HepG2 (cell line): ENCODE data around the gene DHRS1. TPM values are rescaled to one million over a fixed set of nuclear protein-coding genes. Genes with fewer than 3 reads are reported as not detected.

ENCODE experiments used
- FOXA1 ChIP-seq, 2 experiments: fragments of 450-650 bp in 1 of 2; sonication (generic) in 1 of 2; formaldehyde crosslinking in 1 of 2; IDR thresholded peaks; 2 replicates each; pipeline versions ENCODE4 v1.4.0 to v1.6.1; 2016 to 2020; ENCODE audit warnings: missing genetic modification reagents in 1 of 2
- HNF4G ChIP-seq, 2 experiments: sonication (generic) in 1 of 2; formaldehyde crosslinking in 1 of 2; IDR thresholded peaks; 2 replicates each; pipeline versions ENCODE4 v1.4.0 to v1.6.1; 2011 to 2020; ENCODE audit warnings: borderline replicate concordance in 2 of 2, low read depth in 2 of 2, mild to moderate bottlenecking in 2 of 2, low read length in 1 of 2, missing genetic modification reagents in 1 of 2, moderate library complexity in 1 of 2
- IRF9 ChIP-seq: sonication (generic); formaldehyde crosslinking; IDR thresholded peaks from 2 replicates; pipeline ENCODE4 v1.8.0; 2022; ENCODE audit warnings: missing genetic modification reagents, mild to moderate bottlenecking, borderline replicate concordance
- RFX3 ChIP-seq: IDR thresholded peaks from 2 replicates; pipeline ENCODE4 v1.6.1; 2016; ENCODE audit warnings: missing biosample characterization, missing genetic modification reagents
- ZFP36L1 ChIP-seq: sonication (generic); formaldehyde crosslinking; IDR thresholded peaks from 2 replicates; pipeline ENCODE4 v1.8.0; 2022; ENCODE audit warnings: mild to moderate bottlenecking, missing genetic modification reagents, moderate library complexity
- ZNF180 ChIP-seq: sonication (generic); formaldehyde crosslinking; IDR thresholded peaks from 2 replicates; pipeline ENCODE4 v1.4.0; 2020; ENCODE audit warnings: low read depth, missing genetic modification reagents, borderline replicate concordance
- ZNF260 ChIP-seq: sonication (generic); formaldehyde crosslinking; IDR thresholded peaks from 2 replicates; pipeline ENCODE4 v1.4.0; 2020; ENCODE audit warnings: missing genetic modification reagents, low read depth, mild to moderate bottlenecking, borderline replicate concordance
- ZNF562 ChIP-seq: sonication (generic); formaldehyde crosslinking; IDR thresholded peaks from 2 replicates; pipeline ENCODE4 v1.8.0; 2022; ENCODE audit warnings: missing genetic modification reagents, borderline replicate concordance
- ZNF567 ChIP-seq: sonication (generic); formaldehyde crosslinking; IDR thresholded peaks from 2 replicates; pipeline ENCODE4 v1.8.1; 2023; ENCODE audit warnings: mild to moderate bottlenecking, missing genetic modification reagents, borderline replicate concordance
- ZNF569 ChIP-seq: sonication (generic); formaldehyde crosslinking; IDR thresholded peaks from 2 replicates; pipeline ENCODE4 v1.5.0; 2020; ENCODE audit warnings: mild to moderate bottlenecking, missing genetic modification reagents, moderate library complexity, borderline replicate concordance
- ZNF761 ChIP-seq: sonication (generic); formaldehyde crosslinking; conservative IDR thresholded peaks from 2 replicates; pipeline ENCODE4 v1.4.0; 2020; ENCODE audit warnings: mild to moderate bottlenecking, missing genetic modification reagents
- polyA plus RNA-seq, 8 experiments: library from polyadenylated mRNA; depleted of rRNA in 3 of 8; stranded (reverse) in 7 of 8; unstranded in 1 of 8; fragments of >200 nt; fragmentation: Illumina TruSeq in 4 of 8; extraction: Trizol in 4 of 8; gene quantifications; 2 replicates each; pipeline versions ENCODE4 v1.2.1 to v1.2.3, GENCODE V29; 2011 to 2016; ENCODE audit warnings: low read depth in 4 of 8, missing spikeins in 1 of 8, mixed read lengths in 1 of 8; ENCODE audit not compliant: insufficient read depth in 1 of 8
- total RNA-seq, 5 experiments: library from RNA; depleted of rRNA; stranded (reverse); fragments of >200 nt; fragmentation: Illumina TruSeq; extraction: Trizol; gene quantifications; 2 replicates each; pipeline ENCODE4 v1.2.3, GENCODE V29; 2016; ENCODE audit warnings: low read depth in 1 of 5
- TF ChIP-seq, protein P1 (sequence below): sonication (generic); formaldehyde crosslinking; IDR thresholded peaks from 2 replicates; pipeline ENCODE4 v1.4.0; 2020; ENCODE audit warnings: mild to moderate bottlenecking, missing genetic modification reagents
- TF ChIP-seq, protein P2 (sequence below): sonication (generic); formaldehyde crosslinking; conservative IDR thresholded peaks from 2 replicates; pipeline ENCODE4 v1.8.0; 2022; ENCODE audit warnings: missing genetic modification reagents
- TF ChIP-seq, protein P3 (sequence below): sonication (generic); formaldehyde crosslinking; IDR thresholded peaks from 2 replicates; pipeline ENCODE4 v1.5.0; 2020; ENCODE audit warnings: mild to moderate bottlenecking, missing genetic modification reagents
- TF ChIP-seq, protein P4 (sequence below): sonication (generic); formaldehyde crosslinking; IDR thresholded peaks from 2 replicates; pipeline ENCODE4 v1.4.0; 2020; ENCODE audit warnings: missing genetic modification reagents, mild to moderate bottlenecking, borderline replicate concordance

DHRS1 gene
- total and polyA plus RNA-seq, 2 of the 13 experiments (the other 11 are each of a cell fraction or from before 2014, with no cell fraction given): 49.8 to 60.8 TPM

DNA sequence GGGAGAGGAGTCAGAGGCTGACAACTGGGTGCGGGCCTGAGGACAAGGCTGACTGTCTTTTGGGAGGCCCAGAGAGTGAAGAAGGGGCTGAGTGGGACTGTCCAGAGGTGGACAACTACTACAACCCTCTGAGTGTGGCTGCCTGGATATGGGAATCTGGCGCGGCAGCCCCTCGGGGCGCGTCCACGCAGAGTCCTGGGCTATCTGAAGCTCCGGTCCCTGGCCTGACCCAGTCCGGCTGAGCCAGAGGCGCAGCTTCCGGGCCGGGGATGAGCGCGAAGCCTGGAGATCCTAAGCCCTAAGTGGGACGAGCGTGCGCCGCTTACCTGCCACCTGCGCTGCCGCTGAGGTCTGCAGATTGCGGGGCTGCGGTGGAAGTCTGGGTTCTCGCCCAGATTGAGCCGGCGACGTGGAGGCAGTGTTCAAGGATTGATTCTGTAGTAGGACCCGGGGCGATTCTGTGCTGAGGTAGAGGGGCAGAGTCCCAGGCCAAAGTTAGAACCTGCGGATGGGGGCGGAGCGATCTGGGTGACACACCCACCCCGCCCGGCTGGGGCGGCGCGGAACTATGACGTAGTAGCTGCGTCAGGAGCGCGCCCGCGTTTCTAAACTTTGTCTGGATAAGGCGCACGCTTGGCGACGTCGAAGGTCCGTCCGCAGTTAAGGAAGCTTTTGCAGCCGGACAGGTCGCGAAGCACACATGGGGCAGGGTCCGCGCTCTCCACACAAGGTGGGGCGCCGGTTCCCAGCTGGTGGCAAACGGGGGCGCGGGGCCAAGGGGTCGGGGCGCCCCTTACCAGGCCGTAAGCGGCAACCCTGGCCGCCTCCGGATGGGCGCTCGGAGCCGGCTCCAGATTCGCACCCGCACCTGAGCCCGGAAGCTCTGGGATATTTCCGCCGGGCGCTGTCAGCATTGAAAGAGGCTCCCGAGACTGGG is at the start of gene DHRS1, which contains the start of gene NOP9 (continued):
- TF ChIP-seq, protein P1, sequence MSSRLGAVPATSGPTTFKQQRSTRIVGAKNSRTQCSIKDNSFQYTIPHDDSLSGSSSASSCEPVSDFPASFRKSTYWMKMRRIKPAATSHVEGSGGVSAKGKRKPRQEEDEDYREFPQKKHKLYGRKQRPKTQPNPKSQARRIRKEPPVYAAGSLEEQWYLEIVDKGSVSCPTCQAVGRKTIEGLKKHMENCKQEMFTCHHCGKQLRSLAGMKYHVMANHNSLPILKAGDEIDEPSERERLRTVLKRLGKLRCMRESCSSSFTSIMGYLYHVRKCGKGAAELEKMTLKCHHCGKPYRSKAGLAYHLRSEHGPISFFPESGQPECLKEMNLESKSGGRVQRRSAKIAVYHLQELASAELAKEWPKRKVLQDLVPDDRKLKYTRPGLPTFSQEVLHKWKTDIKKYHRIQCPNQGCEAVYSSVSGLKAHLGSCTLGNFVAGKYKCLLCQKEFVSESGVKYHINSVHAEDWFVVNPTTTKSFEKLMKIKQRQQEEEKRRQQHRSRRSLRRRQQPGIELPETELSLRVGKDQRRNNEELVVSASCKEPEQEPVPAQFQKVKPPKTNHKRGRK (CRISPR knock-in tag): peak; percentile 88; the same call in 1 of the 2 replicates
- TF ChIP-seq ZNF562 (CRISPR knock-in tag): no peak
- TF ChIP-seq ZNF180 (CRISPR knock-in tag): 0 out of 2 replicates have a peak, but pooled peaks have one; percentile 41
- peak; percentile 99 for TF ChIP-seq IRF9 (CRISPR knock-in tag)
- TF ChIP-seq ZNF569 (CRISPR knock-in tag): no peak
- peak; percentile 99; the same call in 1 of the 2 replicates for TF ChIP-seq ZNF567 (CRISPR knock-in tag)
- TF ChIP-seq, protein P2, sequence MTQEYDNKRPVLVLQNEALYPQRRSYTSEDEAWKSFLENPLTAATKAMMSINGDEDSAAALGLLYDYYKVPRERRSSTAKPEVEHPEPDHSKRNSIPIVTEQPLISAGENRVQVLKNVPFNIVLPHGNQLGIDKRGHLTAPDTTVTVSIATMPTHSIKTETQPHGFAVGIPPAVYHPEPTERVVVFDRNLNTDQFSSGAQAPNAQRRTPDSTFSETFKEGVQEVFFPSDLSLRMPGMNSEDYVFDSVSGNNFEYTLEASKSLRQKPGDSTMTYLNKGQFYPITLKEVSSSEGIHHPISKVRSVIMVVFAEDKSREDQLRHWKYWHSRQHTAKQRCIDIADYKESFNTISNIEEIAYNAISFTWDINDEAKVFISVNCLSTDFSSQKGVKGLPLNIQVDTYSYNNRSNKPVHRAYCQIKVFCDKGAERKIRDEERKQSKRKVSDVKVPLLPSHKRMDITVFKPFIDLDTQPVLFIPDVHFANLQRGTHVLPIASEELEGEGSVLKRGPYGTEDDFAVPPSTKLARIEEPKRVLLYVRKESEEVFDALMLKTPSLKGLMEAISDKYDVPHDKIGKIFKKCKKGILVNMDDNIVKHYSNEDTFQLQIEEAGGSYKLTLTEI (CRISPR knock-in tag): no peak
- peak; percentile 86 for TF ChIP-seq HNF4G (IDR thresholded peaks at IDR 0.05; ENCODE audit: borderline replicate concordance, low read depth, low read length)
- TF ChIP-seq HNF4G (CRISPR knock-in tag; IDR thresholded peaks at IDR 0.05; ENCODE audit: borderline replicate concordance, low read depth): peak; percentile 93
- peak; percentile 97; the same call in 1 of the 2 replicates for TF ChIP-seq ZNF260
- TF ChIP-seq ZFP36L1 (CRISPR knock-in tag): peak; percentile 97
- TF ChIP-seq RFX3: no peak
- TF ChIP-seq FOXA1 (IDR thresholded peaks at IDR 0.05): no peak
- TF ChIP-seq FOXA1 (CRISPR knock-in tag; IDR thresholded peaks at IDR 0.05): peak; percentile 51; the same call in 1 of the 2 replicates
- TF ChIP-seq ZNF761 (CRISPR knock-in tag): peak; percentile 97
- TF ChIP-seq, protein P3, sequence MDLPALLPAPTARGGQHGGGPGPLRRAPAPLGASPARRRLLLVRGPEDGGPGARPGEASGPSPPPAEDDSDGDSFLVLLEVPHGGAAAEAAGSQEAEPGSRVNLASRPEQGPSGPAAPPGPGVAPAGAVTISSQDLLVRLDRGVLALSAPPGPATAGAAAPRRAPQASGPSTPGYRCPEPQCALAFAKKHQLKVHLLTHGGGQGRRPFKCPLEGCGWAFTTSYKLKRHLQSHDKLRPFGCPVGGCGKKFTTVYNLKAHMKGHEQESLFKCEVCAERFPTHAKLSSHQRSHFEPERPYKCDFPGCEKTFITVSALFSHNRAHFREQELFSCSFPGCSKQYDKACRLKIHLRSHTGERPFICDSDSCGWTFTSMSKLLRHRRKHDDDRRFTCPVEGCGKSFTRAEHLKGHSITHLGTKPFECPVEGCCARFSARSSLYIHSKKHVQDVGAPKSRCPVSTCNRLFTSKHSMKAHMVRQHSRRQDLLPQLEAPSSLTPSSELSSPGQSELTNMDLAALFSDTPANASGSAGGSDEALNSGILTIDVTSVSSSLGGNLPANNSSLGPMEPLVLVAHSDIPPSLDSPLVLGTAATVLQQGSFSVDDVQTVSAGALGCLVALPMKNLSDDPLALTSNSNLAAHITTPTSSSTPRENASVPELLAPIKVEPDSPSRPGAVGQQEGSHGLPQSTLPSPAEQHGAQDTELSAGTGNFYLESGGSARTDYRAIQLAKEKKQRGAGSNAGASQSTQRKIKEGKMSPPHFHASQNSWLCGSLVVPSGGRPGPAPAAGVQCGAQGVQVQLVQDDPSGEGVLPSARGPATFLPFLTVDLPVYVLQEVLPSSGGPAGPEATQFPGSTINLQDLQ: no peak
- TF ChIP-seq, protein P4, sequence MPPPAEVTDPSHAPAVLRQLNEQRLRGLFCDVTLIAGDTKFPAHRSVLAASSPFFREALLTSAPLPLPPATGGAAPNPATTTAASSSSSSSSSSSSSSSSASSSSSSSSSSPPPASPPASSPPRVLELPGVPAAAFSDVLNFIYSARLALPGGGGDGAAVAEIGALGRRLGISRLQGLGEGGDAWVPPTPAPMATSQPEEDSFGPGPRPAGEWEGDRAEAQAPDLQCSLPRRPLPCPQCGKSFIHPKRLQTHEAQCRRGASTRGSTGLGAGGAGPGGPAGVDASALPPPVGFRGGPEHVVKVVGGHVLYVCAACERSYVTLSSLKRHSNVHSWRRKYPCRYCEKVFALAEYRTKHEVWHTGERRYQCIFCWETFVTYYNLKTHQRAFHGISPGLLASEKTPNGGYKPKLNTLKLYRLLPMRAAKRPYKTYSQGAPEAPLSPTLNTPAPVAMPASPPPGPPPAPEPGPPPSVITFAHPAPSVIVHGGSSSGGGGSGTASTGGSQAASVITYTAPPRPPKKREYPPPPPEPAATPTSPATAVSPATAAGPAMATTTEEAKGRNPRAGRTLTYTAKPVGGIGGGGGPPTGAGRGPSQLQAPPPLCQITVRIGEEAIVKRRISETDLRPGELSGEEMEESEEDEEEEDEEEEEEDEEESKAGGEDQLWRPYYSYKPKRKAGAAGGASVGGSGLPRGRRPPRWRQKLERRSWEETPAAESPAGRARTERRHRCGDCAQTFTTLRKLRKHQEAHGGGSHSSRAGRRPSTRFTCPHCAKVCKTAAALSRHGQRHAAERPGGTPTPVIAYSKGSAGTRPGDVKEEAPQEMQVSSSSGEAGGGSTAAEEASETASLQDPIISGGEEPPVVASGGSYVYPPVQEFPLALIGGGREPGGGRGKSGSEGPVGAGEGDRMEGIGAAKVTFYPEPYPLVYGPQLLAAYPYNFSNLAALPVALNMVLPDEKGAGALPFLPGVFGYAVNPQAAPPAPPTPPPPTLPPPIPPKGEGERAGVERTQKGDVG: peak; percentile 84; the same call in 1 of the 2 replicates
